HepG2 (cell line): ENCODE measurements around the gene PLEKHB2. TPM values are rescaled to one million over a fixed set of nuclear protein-coding genes. Genes with fewer than 3 reads are reported as not detected.

Experiments
- BRCA1 ChIP-seq: sonication (generic); formaldehyde crosslinking; IDR thresholded peaks from 2 replicates; pipeline ENCODE4 v1.4.0; 2020; ENCODE audit warnings: missing genetic modification reagents
- BRF2 ChIP-seq: sonication (generic); formaldehyde crosslinking; IDR thresholded peaks from 2 replicates; pipeline ENCODE4 v1.8.1; 2022; ENCODE audit warnings: mild to moderate bottlenecking, missing genetic modification reagents
- DZIP1 ChIP-seq: sonication (generic); formaldehyde crosslinking; IDR thresholded peaks from 2 replicates; pipeline ENCODE4 v1.5.0; 2020; ENCODE audit warnings: mild to moderate bottlenecking, missing genetic modification reagents
- FLYWCH1 ChIP-seq: sonication (generic); formaldehyde crosslinking; IDR thresholded peaks from 2 replicates; pipeline ENCODE4 v1.8.1; 2023; ENCODE audit warnings: mild to moderate bottlenecking, missing genetic modification reagents
- FOSL2 ChIP-seq: sonication (generic); formaldehyde crosslinking; IDR thresholded peaks from 2 replicates; pipeline ENCODE4 v1.4.0; 2020; ENCODE audit warnings: missing genetic modification reagents
- GATA4 ChIP-seq: sonication (generic); IDR thresholded peaks from 2 replicates; pipeline ENCODE4 v1.6.1; 2016; ENCODE audit warnings: antibody characterized with exemption, low read depth, borderline replicate concordance
- GLMP ChIP-seq: sonication (generic); formaldehyde crosslinking; IDR thresholded peaks from 2 replicates; pipeline ENCODE4 v1.9.0; 2021; ENCODE audit warnings: missing genetic modification reagents, mild to moderate bottlenecking, borderline replicate concordance
- HMGXB4 ChIP-seq, 2 experiments: sonication (generic) in 1 of 2; formaldehyde crosslinking in 1 of 2; IDR thresholded peaks; 2 replicates each; pipeline versions ENCODE4 v1.4.0 to v1.6.1; 2018 to 2020; ENCODE audit warnings: missing genetic modification reagents in 2 of 2, borderline replicate concordance in 1 of 2, low read depth in 1 of 2, mild to moderate bottlenecking in 1 of 2, missing biosample characterization in 1 of 2
- NFATC3 ChIP-seq: sonication (generic); formaldehyde crosslinking; IDR thresholded peaks from 2 replicates; pipeline ENCODE4 v1.5.1; 2020; ENCODE audit warnings: mild to moderate bottlenecking, missing genetic modification reagents
- REST ChIP-seq, 2 experiments: IDR thresholded peaks; 2 replicates each; pipeline ENCODE4 v1.6.1; 2011 to 2012; ENCODE audit warnings: low read length in 2 of 2, borderline replicate concordance in 1 of 2, low read depth in 1 of 2, mild to moderate bottlenecking in 1 of 2, moderate library complexity in 1 of 2
- THAP7 ChIP-seq: sonication (generic); formaldehyde crosslinking; IDR thresholded peaks from 2 replicates; pipeline ENCODE4 v1.8.1; 2023; ENCODE audit warnings: mild to moderate bottlenecking, missing genetic modification reagents
- ZNF710 ChIP-seq: sonication (generic); formaldehyde crosslinking; IDR thresholded peaks from 2 replicates; pipeline ENCODE4 v1.5.0; 2020; ENCODE audit warnings: mild to moderate bottlenecking, missing genetic modification reagents, borderline replicate concordance
- ZNF772 ChIP-seq: sonication (generic); formaldehyde crosslinking; IDR thresholded peaks from 2 replicates; pipeline ENCODE4 v1.5.0; 2020; ENCODE audit warnings: mild to moderate bottlenecking, missing genetic modification reagents
- ZNF883 ChIP-seq: sonication (generic); formaldehyde crosslinking; IDR thresholded peaks from 2 replicates; pipeline ENCODE4 v1.5.1; 2020; ENCODE audit warnings: mild to moderate bottlenecking, missing genetic modification reagents; ENCODE audit errors: not compliant biosample characterization
- polyA plus RNA-seq, 8 experiments: library from polyadenylated mRNA; depleted of rRNA in 3 of 8; stranded (reverse) in 7 of 8; unstranded in 1 of 8; fragments of >200 nt; fragmentation: Illumina TruSeq in 4 of 8; extraction: Trizol in 4 of 8; gene quantifications; 2 replicates each; pipeline versions ENCODE4 v1.2.1 to v1.2.3, GENCODE V29; 2011 to 2016; ENCODE audit warnings: low read depth in 4 of 8, missing spikeins in 1 of 8, mixed read lengths in 1 of 8; ENCODE audit not compliant: insufficient read depth in 1 of 8
- total RNA-seq, 5 experiments: library from RNA; depleted of rRNA; stranded (reverse); fragments of >200 nt; fragmentation: Illumina TruSeq; extraction: Trizol; gene quantifications; 2 replicates each; pipeline ENCODE4 v1.2.3, GENCODE V29; 2016; ENCODE audit warnings: low read depth in 1 of 5

The PLEKHB2 gene
- total and polyA plus RNA-seq, 2 of the 13 experiments (the other 11 are each of a cell fraction or from before 2014, with no cell fraction given), result 73.0 to 78.9 TPM

GRCh38 chr2:131156452-131157149, 51.5 kb downstream of the PLEKHB2 start (continued):
- no peak for TF ChIP-seq THAP7
- TF ChIP-seq REST (IDR thresholded peaks at IDR 0.05; ENCODE audit: borderline replicate concordance in 1 of 2, low read depth in 1 of 2, low read length in 2 of 2), result no peak
- TF ChIP-seq ZNF883 (CRISPR knock-in tag), result no peak
- TF ChIP-seq GATA4, result no peak
- no peak for TF ChIP-seq BRCA1 (CRISPR knock-in tag)
- no peak for TF ChIP-seq FLYWCH1 (CRISPR knock-in tag)
- TF ChIP-seq FOSL2 (CRISPR knock-in tag), result no peak
- TF ChIP-seq NFATC3, result no peak
- peak; percentile 35 to 42; a peak in 2 of 4 replicates for TF ChIP-seq HMGXB4 (CRISPR knock-in tag; IDR thresholded peaks at IDR 0.05; ENCODE audit: borderline replicate concordance in 1 of 2, low read depth in 1 of 2)
- TF ChIP-seq BRF2 (CRISPR knock-in tag), result no peak
- TF ChIP-seq DZIP1 (CRISPR knock-in tag), result no peak
- TF ChIP-seq ZNF772 (CRISPR knock-in tag), result no peak
- no peak for TF ChIP-seq GLMP (CRISPR knock-in tag)
- no peak for TF ChIP-seq ZNF710
